HG03066 (cell line): ENCODE results near the gene RBP3.

Experiments
- ATAC-seq: cut with Tn5 transposase; IDR thresholded peaks from one replicate; pipeline ENCODE4 v1.9.1; 2021; ENCODE audit warnings: low read depth; ENCODE audit not compliant: unreplicated experiment

The RBP3 gene

GRCh38 chr10:47334466-47335295, 13.5 kb upstream of the RBP3 start:
- no peak for ATAC-seq

- ATAC-seq = no peak
These were observed 12.3 kb upstream of the RBP3 start for GRCh38 chr10:47335906-47336305.

DNA sequence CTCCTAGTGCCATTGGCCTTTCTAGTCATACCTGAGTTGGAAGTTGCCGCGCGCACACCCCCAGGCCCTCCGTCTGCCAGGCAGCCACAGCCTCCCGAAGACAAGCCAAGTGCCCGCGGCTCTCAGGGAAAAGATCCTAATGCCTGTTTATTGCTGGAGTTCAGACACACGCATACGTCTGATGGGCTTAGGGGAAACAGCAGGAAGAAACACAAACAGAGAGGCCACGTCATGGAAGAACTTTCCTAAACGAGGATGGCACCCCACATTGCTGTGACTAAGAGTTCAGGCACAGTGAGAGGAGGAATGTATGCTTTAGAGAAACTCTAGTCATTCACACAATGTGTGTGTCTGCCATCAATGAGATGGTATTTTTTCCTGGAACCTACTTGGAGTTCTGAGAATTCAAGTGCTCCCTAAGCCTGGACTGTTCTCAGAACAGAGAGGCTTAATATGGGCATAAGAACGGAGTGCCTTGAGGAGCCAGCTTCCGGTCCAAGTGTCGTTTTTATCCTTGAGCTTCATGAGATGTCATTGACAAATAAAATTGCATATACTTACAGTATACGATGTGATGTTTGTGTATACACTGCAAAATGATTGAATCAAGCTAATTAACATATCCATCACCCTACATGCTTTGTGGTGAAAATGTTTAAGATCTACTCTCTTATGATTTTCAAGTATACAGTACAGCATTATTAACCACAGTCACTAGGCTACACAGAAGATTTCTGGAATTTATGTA, 11.6 kb upstream of the RBP3 start:
- no peak for ATAC-seq

DNA sequence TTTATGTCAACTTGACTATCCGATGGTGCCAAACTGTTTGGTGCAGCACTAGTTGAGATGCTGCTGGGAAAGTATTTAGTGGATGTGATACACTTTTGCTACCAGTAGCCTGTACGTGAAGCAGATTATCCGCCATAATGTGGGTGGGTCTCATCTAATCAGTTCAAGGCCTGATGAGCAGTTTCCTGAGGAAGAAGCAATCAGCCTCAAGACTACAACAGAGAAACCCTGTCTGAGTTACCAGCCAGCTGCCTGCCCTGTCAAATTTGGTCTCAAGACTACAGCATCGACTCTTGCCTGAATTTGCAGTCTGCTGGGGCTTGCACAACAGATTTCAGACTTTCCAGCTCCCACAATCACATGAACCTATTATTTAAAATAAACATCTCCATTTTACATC, 10.9 kb upstream of the RBP3 start:
- no peak for ATAC-seq

GRCh38 chr10:47339186-47339735, 8.9 kb upstream of the RBP3 start:
- no peak for ATAC-seq

DNA sequence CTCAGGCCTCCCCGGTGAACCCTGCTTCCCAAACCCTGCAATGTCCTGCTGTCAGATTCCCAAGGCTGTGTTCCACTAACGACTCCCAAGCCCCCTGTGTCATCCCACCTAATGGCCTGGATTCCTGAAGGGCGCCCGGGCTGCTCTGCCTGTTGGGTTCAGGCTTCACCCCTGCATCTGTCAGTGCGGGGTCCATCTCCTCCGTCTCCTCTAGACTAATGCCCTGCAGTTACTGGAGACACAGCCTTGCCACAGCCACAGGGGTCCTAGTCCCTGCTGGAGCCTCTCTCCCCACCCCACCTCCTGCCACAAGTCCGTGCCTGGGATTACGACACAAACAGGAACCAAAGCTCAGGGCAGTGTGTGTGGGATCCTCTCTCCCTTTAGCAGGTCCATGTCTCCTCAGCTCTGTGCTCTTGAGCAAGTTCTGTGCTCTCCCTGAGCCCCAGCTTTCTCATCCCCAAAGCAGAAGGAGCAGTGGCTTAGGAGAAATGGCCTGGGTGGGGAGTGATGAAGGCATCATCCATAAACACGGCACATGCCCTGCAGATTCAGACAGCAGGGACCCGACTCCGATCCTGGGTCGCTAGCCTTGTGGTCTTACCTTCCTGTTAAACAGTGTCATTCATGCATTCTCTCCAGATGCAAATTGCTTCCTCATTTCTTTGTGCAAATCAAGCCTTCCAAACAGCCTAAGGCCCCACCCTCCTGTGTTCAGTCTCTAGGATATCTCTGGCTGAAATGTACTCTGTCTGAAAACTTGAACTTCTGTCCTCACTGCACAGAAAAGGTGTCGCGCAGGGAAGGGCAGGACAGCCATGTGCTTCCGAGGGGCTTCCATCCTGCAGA, 8.2 kb upstream of the RBP3 start:
- no peak for ATAC-seq

GRCh38 chr10:47340608-47341170, 7.5 kb upstream of the RBP3 start:
- ATAC-seq = no peak

GRCh38 chr10:47344996-47345870, 2.9 kb upstream of the RBP3 start:
- no peak for ATAC-seq

GRCh38 chr10:47346581-47347302, 1.4 kb upstream of the RBP3 start:
- no peak for ATAC-seq

DNA sequence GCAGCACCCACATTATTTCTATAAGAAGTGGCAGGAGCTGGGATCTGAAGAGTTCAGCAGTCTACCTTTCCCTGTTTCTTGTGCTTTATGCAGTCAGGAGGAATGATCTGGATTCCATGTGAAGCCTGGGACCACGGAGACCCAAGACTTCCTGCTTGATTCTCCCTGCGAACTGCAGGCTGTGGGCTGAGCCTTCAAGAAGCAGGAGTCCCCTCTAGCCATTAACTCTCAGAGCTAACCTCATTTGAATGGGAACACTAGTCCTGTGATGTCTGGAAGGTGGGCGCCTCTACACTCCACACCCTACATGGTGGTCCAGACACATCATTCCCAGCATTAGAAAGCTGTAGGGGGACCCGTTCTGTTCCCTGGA, 874 bp upstream of the RBP3 start:
- no peak for ATAC-seq

GRCh38 chr10:47348661-47349470, 703 bp downstream of the RBP3 start:
- ATAC-seq = no peak

DNA sequence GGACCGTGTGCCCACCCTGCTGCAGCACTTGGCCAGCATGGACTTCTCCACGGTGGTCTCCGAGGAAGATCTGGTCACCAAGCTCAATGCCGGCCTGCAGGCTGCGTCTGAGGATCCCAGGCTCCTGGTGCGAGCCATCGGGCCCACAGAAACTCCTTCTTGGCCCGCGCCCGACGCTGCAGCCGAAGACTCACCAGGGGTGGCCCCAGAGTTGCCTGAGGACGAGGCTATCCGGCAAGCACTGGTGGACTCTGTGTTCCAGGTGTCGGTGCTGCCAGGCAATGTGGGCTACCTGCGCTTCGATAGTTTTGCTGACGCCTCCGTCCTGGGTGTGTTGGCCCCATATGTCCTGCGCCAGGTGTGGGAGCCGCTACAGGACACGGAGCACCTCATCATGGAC, 1.4 kb downstream of the RBP3 start:
- no peak for ATAC-seq

GRCh38 chr10:47349941-47350371, 1.8 kb downstream of the RBP3 start:
- no peak for ATAC-seq

GRCh38 chr10:47350671-47351640, 2.8 kb downstream of the RBP3 start:
- no peak for ATAC-seq

DNA sequence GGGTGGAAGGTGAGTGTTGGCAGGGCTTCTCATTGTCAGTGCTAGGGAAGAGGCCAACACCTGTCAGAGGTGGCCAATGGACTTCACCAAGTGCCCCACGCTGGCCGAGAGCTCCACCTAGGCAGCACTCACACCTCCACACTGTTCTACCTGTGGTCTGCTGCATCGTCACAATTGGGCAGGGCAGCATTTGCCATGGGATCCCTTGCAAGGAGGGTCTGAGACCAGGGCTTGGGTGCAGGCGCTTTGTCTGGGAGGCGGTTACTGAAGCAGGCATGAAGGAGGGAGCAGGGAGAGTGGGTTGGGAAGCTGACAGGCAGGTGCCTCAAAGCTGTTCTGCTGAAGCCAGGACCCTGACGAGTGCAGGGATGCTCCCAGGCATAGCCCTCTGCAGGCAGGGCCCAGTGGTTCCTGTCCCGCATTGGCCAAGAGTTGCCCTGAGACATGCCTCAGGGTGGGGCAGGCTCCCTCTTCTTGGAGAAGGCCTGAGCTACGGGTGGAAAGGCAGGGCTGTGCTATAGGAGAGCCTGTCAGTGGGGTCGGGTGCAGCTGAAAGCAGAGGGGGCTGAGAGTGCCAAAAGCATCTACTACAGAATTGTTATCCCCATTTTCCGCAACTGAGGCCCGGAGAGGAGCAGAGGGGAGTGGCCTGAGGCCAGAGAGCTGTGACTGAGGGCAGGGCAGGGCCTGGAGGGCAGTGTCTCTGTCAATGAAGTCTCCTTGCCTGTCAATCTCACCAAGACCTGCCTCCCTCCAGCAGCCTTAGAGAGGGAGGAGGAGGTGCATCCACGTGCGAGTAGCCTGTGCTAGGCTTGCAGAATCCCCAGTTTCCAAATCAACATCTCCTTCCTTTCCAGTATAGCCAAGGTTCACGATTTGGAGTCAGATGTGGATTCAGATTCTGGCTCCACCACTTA, 4.0 kb downstream of the RBP3 start:
- ATAC-seq = no peak

GRCh38 chr10:47353351-47353750, 5.2 kb downstream of the RBP3 start:
- no peak for ATAC-seq
